Uterus (tissue), 2 donors: ENCODE data around the gene TRIM36.

Experiments
- CTCF ChIP-seq, 4 experiments: fragments of 200-600 bp in 2 of 4; fragments of 450-650 bp in 2 of 4; sonication (generic) in 2 of 4; IDR thresholded peaks; one replicate each; pipeline ENCODE4 v1.5.1; 2016 to 2019; ENCODE audit warnings: antibody characterized with exemption in 4 of 4, mild to moderate bottlenecking in 2 of 4, moderate library complexity in 1 of 4
- POLR2A ChIP-seq, 2 donors: fragments of 450-650 bp; IDR thresholded peaks; one replicate each; pipeline ENCODE4 v1.6.1; 2016; ENCODE audit warnings: antibody characterized with exemption in 2 of 2, mild to moderate bottlenecking in 1 of 2, moderate library complexity in 1 of 2

DNA sequence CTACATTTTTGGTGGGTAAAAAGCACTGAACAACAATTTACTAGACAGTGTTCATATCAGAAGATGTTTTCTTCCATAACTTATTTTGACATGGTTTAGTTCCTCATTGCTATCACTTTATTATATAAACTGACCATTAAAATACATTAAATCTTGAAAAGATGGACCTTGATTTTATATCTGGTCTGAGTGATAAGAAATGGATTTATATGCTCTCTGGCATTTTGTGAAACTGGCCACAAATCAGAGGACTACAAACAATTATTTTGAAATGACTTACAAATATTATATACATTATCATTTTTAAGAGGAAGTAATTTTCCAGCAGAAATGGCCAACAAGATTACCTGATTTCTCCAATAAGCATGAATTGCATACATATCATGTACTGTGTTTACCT lies 23.6 kb upstream of the TRIM36 start:
- TF ChIP-seq CTCF (IDR thresholded peaks at IDR 0.05) (no peak), POLR2A (IDR thresholded peaks at IDR 0.05) (no peak)
